ENCODE measurements around the gene HDAC8. TPM values are rescaled to one million over a fixed set of nuclear protein-coding genes. Genes with fewer than 3 reads are reported as not detected.
A peak's percentile ranks its signal among the peaks of the same experiment; 100 is the strongest.

HDAC8 gene
- total and polyA plus RNA-seq, 8 donors: 13.0 to 61.1 (median 32.9) TPM

- intact Hi-C loops (cut with DNase I; ENCODE audit: low total_unique reads): no loop called here
- WGBS, 5 donors: 74 to 95% (median 87%) methylated on average over 4 of the region's 4 CpGs
- H3K4me3 ChIP-seq: no peak overlapping the region
- no peaks in the 10 kb centered on the region for H3K4me1 ChIP-seq
- DNase-seq: no peak
- TF ChIP-seq POLR2AphosphoS5 (IDR thresholded peaks at IDR 0.05): no peak
- no peak for TF ChIP-seq CTCF (IDR thresholded peaks at IDR 0.05)
- no peak for TF ChIP-seq POLR2A (IDR thresholded peaks at IDR 0.05)
- TF ChIP-seq EP300 (IDR thresholded peaks at IDR 0.05): no peak
- H3K27me3 ChIP-seq: peaks cover 0 to 8% (median 0%) of the 10 kb centered on the region in 3 donors
- no peaks in the 10 kb centered on the region for H3K36me3 ChIP-seq
- H3K27ac ChIP-seq: no peak overlapping the region
- H3K9me3 ChIP-seq: no peaks in the 10 kb centered on the region
Measured at GRCh38 chrX:72317139-72317538, 255.5 kb downstream of the HDAC8 start.

DNA sequence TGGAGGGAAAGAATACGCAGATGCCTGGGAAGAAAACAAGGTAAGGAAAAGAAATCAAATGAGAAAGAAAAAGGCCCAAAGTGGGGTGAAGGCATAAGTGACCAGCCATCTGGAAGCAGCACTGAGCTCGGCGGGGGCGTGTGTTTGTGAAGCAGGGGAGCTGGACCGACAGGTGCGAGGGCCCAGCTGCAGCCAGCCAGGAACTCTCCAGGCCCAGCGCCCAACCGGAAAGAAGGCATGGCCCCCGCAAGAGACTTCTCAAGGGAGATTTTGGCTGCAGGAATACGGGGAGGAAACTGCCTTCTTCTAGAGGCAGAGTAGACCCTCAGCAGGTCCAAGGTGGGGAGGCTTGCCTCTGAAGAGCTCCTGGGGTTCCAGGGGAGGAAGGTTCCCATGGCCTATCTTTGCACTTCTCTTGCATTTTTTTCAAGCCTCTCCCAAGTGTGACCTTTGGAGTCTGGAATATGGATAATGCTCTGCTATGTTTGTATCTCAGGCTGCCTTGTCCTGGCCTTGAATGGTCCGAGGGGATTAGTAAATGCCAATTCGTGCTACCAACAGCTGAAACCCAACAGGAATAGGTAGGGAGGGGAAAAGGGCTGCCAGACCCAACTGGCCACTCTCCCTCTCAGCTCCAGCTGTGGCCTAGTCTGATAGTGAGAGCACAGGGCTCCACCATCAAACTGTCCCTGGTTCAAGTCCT lies 256.1 kb downstream of the HDAC8 start:
- H3K4me3 ChIP-seq: no peak overlapping the region
- H3K36me3 ChIP-seq: no peaks in the 10 kb centered on the region
- peak in 1 of 2 donors; percentile 26 for DNase-seq
- H3K27me3 ChIP-seq: peaks cover 0 to 14% (median 0%) of the 10 kb centered on the region in 3 donors
- TF ChIP-seq CTCF (IDR thresholded peaks at IDR 0.05) (no peak), POLR2AphosphoS5 (IDR thresholded peaks at IDR 0.05) (no peak), EP300 (IDR thresholded peaks at IDR 0.05) (no peak), POLR2A (IDR thresholded peaks at IDR 0.05) (no peak)
- 31 to 57% (median 39%) methylated on average over 11 to 12 of the region's 12 CpGs for WGBS, 5 donors
- H3K27ac ChIP-seq: no peak overlapping the region
- intact Hi-C loops (cut with DNase I; ENCODE audit: low total_unique reads): no loop called here
- H3K4me1 ChIP-seq: no peaks in the 10 kb centered on the region
- no peaks in the 10 kb centered on the region for H3K9me3 ChIP-seq

DNA sequence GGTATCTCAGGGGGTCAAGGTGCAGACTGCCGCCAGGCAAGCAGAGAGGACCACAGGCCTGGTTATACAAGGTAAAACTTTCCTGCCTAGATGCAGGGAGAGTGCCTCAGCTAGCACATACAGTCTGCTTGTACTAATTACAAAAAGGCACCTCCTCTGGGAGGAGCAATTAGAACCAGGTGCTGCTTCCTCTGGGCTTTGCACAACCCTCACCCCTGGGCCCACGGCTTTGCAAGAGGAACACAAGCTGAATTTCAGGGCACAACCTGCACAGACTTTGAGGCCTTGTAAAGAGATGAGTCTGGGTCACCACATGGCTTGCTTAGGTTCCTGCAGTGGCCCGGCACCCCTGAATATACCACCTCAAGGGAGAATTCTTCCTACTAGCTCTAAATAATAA lies 257.8 kb downstream of the HDAC8 start:
- no peak overlapping the region for H3K4me3 ChIP-seq
- no peak overlapping the region for H3K27ac ChIP-seq
- H3K27me3 ChIP-seq: peaks cover 0 to 17% (median 1%) of the 10 kb centered on the region in 3 donors
- no peaks in the 10 kb centered on the region for H3K36me3 ChIP-seq
- no peak for DNase-seq
- 82 to 100% (median 88%) methylated on average over 1 to 3 of the region's 3 CpGs for WGBS, 5 donors
- intact Hi-C loops (cut with DNase I; ENCODE audit: low total_unique reads): no loop called here
- no peak for TF ChIP-seq EP300 (IDR thresholded peaks at IDR 0.05)
- no peak for TF ChIP-seq CTCF (IDR thresholded peaks at IDR 0.05)
- no peak for TF ChIP-seq POLR2AphosphoS5 (IDR thresholded peaks at IDR 0.05)
- no peak for TF ChIP-seq POLR2A (IDR thresholded peaks at IDR 0.05)
- no peaks in the 10 kb centered on the region for H3K9me3 ChIP-seq
- no peaks in the 10 kb centered on the region for H3K4me1 ChIP-seq

GRCh38 chrX:72313707-72314641 lies 258.7 kb downstream of the HDAC8 start:
- intact Hi-C loops (cut with DNase I; ENCODE audit: low total_unique reads): no loop called here
- Histone ChIP-seq H3K9me3 (no peaks in the 10 kb centered on the region), H3K27ac (peak overlapping the region in 1 of 5 donors; percentile 7), H3K4me3 (no peak overlapping the region), H3K4me1 (peaks cover 0 to 7% (median 5%) of the 10 kb centered on the region in 4 donors), H3K27me3 (peaks cover 0 to 26% (median 10%) of the 10 kb centered on the region in 3 donors), H3K36me3 (no peaks in the 10 kb centered on the region)
- no peak for TF ChIP-seq EP300 (IDR thresholded peaks at IDR 0.05)
- no peak for TF ChIP-seq POLR2AphosphoS5 (IDR thresholded peaks at IDR 0.05)
- TF ChIP-seq CTCF (IDR thresholded peaks at IDR 0.05): no peak
- TF ChIP-seq POLR2A (IDR thresholded peaks at IDR 0.05): no peak
- WGBS, 5 donors: 62 to 78% (median 72%) methylated on average over 6 to 8 of the region's 8 CpGs
- DNase-seq: peak in 1 of 2 donors; percentile 52

Data from stomach (tissue), 9 donors.